Measurements from ENCODE around the gene MBD3L2B. TPM values are rescaled to one million over a fixed set of nuclear protein-coding genes. Genes with fewer than 3 reads are reported as not detected.
"Not testable (repeated sequence)": the region's sequence is repeated elsewhere in the genome, so short reads cannot be mapped to it uniquely, and the experiment has no call there.

Gene MBD3L2B
- polyA plus RNA-seq, 1 experiment: not detected

- H3K4me3 ChIP-seq (ENCODE audit: low read depth, low read length); POLR2A ChIA-PET; CTCF ChIA-PET; H3K27me3 ChIP-seq (ENCODE audit: control insufficient read depth, insufficient read depth, low read length); DNase-seq (ENCODE audit: low read depth); H3K36me3 ChIP-seq (ENCODE audit: control insufficient read depth, insufficient read depth, low read length): not testable (repeated sequence)
These were observed 27.8 kb upstream of the MBD3L2B start, which contains the start of gene MBD3L2 for GRCh38 chr19:7049021-7049420. MBD3L2 (plus strand) TSS chr19:7049321; CDS start chr19:7049374, 53 bp downstream.

DNA sequence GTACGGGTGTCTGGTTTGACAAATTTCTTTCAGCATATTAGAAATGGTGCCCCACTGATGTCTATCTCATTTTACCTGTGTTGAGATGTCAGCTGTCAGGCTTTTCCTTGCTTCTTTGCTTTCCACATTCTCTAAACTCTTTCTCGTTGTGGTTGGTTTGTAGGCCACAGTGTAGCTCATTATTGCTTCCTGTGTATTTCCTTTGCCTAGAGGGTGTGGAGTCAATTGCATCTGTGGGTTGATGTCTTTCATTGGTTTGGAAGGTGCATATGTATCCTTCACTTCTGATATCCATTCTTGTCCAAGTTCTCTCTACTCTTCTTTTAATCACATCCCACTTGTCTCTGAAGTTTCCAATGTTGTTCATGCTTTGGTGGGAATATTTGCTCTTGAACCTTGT lies 20.3 kb upstream of the MBD3L2B start:
- CTCF ChIA-PET; POLR2A ChIA-PET; H3K4me3 ChIP-seq (ENCODE audit: low read depth, low read length): not testable (repeated sequence)

GRCh38 chr19:7040079-7040478 lies 18.8 kb upstream of the MBD3L2B start, which contains the start of gene MBD3L4:
MBD3L4 (minus strand) TSS chr19:7040179; CDS start chr19:7040144, 35 bp downstream.
- H3K36me3 ChIP-seq (ENCODE audit: control insufficient read depth, insufficient read depth, low read length); H3K27me3 ChIP-seq (ENCODE audit: control insufficient read depth, insufficient read depth, low read length); CTCF ChIA-PET; H3K4me3 ChIP-seq (ENCODE audit: low read depth, low read length); POLR2A ChIA-PET; DNase-seq (ENCODE audit: low read depth): not testable (repeated sequence)

More for the DNA sequence above, 20.3 kb upstream of the MBD3L2B start:
- H3K36me3 ChIP-seq (ENCODE audit: control insufficient read depth, insufficient read depth, low read length); H3K27me3 ChIP-seq (ENCODE audit: control insufficient read depth, insufficient read depth, low read length); DNase-seq (ENCODE audit: low read depth): not testable (repeated sequence)

DNA sequence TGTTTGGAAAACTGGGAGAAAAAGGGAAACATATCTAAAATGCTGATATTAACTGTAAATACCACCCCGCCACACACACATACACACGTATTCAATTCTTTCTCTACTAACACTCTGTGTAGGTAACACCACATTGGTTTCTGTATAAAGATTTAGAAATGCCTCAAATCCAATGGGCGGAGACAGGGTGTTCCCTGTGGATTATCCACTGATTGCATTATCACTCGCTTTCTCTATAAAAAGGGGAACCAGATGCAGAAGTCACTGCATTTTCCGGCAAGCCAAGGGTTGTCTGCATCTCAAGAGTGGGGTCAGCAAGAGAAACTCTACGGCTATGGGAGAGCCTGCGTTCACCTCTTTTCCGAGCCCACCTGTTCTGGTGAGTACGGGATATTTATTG lies 9.0 kb upstream of the MBD3L2B start, which contains the start of gene MBD3L5:
Gene MBD3L5, plus strand, starts transcription at position 301 of the 400 bp plus-strand sequence. Its CDS starts 34 bp downstream, at position 335.
- H3K36me3 ChIP-seq (ENCODE audit: control insufficient read depth, insufficient read depth, low read length); H3K27me3 ChIP-seq (ENCODE audit: control insufficient read depth, insufficient read depth, low read length); CTCF ChIA-PET; DNase-seq (ENCODE audit: low read depth); POLR2A ChIA-PET; H3K4me3 ChIP-seq (ENCODE audit: low read depth, low read length): not testable (repeated sequence)

- H3K27me3 ChIP-seq (ENCODE audit: control insufficient read depth, insufficient read depth, low read length); H3K4me3 ChIP-seq (ENCODE audit: low read depth, low read length); DNase-seq (ENCODE audit: low read depth); CTCF ChIA-PET; H3K36me3 ChIP-seq (ENCODE audit: control insufficient read depth, insufficient read depth, low read length); POLR2A ChIA-PET: not testable (repeated sequence)
These were observed 7.6 kb upstream of the MBD3L2B start for GRCh38 chr19:7028790-7029189.

GRCh38 chr19:7018828-7019227 lies 2.4 kb downstream of the MBD3L2B start:
- ChIA-PET POLR2A (no interaction called here), CTCF (no interaction called here)
- no peaks in the 10 kb centered on the region for H3K27me3 ChIP-seq (ENCODE audit: control insufficient read depth, insufficient read depth, low read length)
- no peak for TF ChIP-seq CTCF (IDR thresholded peaks at IDR 0.05; ENCODE audit: insufficient read depth, low read depth, low read length)
- DNase-seq (ENCODE audit: low read depth): no peak
- H3K36me3 ChIP-seq (ENCODE audit: control insufficient read depth, insufficient read depth, low read length): no peaks in the 10 kb centered on the region
- H3K4me3 ChIP-seq (ENCODE audit: low read depth, low read length): no peak overlapping the region

- ChIA-PET POLR2A (no interaction called here), CTCF (no interaction called here)
- Histone ChIP-seq H3K36me3 (ENCODE audit: control insufficient read depth, insufficient read depth, low read length) (no peaks in the 10 kb centered on the region), H3K4me3 (ENCODE audit: low read depth, low read length) (no peak overlapping the region), H3K27me3 (ENCODE audit: control insufficient read depth, insufficient read depth, low read length) (no peaks in the 10 kb centered on the region)
- TF ChIP-seq CTCF (IDR thresholded peaks at IDR 0.05; ENCODE audit: insufficient read depth, low read depth, low read length): no peak
- DNase-seq (ENCODE audit: low read depth): no peak
These were observed 7.6 kb downstream of the MBD3L2B start for GRCh38 chr19:7013678-7014077.

All from BJ (cell line).